K562 (cell line): ENCODE measurements around the gene CYP4B1. TPM values are rescaled to one million over a fixed set of nuclear protein-coding genes. Genes with fewer than 3 reads are reported as not detected.

Experiments
- ATAC-seq: fragments of 200-7000 bp; cut with Tn5 transposase; 3 replicates; pipeline ENCODE4 v1.9.1; 2020; ENCODE audit warnings: moderate library complexity
- BruUV-seq: library from RNA; stranded (reverse); fragments of 400-500 nt; replicated peaks from 2 replicates; lab custom pipeline; 2021; lab: Mats Ljungman, UMichigan
- CTCF ChIA-PET: fragments of 300-600 bp; formaldehyde crosslinking; extraction: SDS; loops from one replicate; lab custom pipeline; 2021; ENCODE audit warnings: low intra/inter-chr PET ratio; lab: Yijun Ruan, JAX
- POLR2A ChIA-PET: fragments of 300-600, 350-650 bp; sonication (Branson Sonifier 250); formaldehyde crosslinking; extraction: SDS; loops from one replicate; lab custom pipeline; 2021; ENCODE audit warnings: antibody characterized with exemption, inconsistent platforms; lab: Yijun Ruan, JAX
- DNase-seq, 4 experiments: peaks; one replicate each; pipeline versions ENCODE4 v3.0.0 to v3.0.0-alpha.2; 2011 to 2018; ENCODE audit warnings: low spot score in 3 of 4, mixed read lengths in 3 of 4; ENCODE audit errors: extremely low read depth in 1 of 4
- FAIRE-seq: peaks from 2 replicates; lab custom pipeline; 2011; peaks lifted over from hg19 to GRCh38; lab: Jason Lieb, UNC
- H2AFZ ChIP-seq: 2 replicates; pipeline ENCODE4 v1.6.0; 2011; ENCODE audit warnings: low read depth, low read length, control low read depth, inconsistent platforms
- H3K27ac ChIP-seq: fragments of 200-600 bp; 3 replicates; pipeline ENCODE4 v1.8.0; 2011; ENCODE audit warnings: low read depth, mild to moderate bottlenecking, control low read depth, inconsistent platforms, low read length, moderate library complexity, mixed read lengths; ENCODE audit errors: extremely low read depth
- H3K27me3 ChIP-seq, 2 experiments: fragments of 300-600 bp in 1 of 2; 2 replicates in 1 of 2; 3 replicates in 1 of 2; pipeline versions ENCODE4 v1.6.0 to v1.8.0; 2011; ENCODE audit warnings: inconsistent platforms in 2 of 2, low read length in 2 of 2, mild to moderate bottlenecking in 1 of 2, mixed read lengths in 1 of 2, moderate library complexity in 1 of 2; ENCODE audit not compliant: control insufficient read depth in 2 of 2, insufficient read depth in 2 of 2
- H3K36me3 ChIP-seq: fragments of 300-600 bp; 3 replicates; pipeline ENCODE4 v1.8.0; 2011; ENCODE audit warnings: mild to moderate bottlenecking, low read length, inconsistent platforms; ENCODE audit not compliant: control insufficient read depth, insufficient read depth
- H3K4me1 ChIP-seq, 2 experiments: fragments of 200-600 bp in 1 of 2; replicated peaks in 1 of 2; 2 replicates in 1 of 2; 3 replicates in 1 of 2; pipeline versions ENCODE4 v1.5.1 to v1.8.0; 2011; ENCODE audit warnings: inconsistent platforms in 2 of 2, low read length in 2 of 2, mild to moderate bottlenecking in 1 of 2, mixed read lengths in 1 of 2, moderate library complexity in 1 of 2; ENCODE audit not compliant: control insufficient read depth in 2 of 2, insufficient read depth in 2 of 2
- H3K4me2 ChIP-seq: 2 replicates; pipeline ENCODE4 v1.6.1; 2011; ENCODE audit warnings: low read length, control low read depth, inconsistent platforms, mixed read lengths; ENCODE audit not compliant: insufficient read depth
- H3K4me3 ChIP-seq: fragments of 200-600 bp; sonication (generic), shearing (Covaris generic); 2 replicates; pipeline ENCODE4 v1.5.1; 2016; ENCODE audit warnings: control low read depth, inconsistent platforms
- H3K79me2 ChIP-seq: fragments of 200-600 bp; 3 replicates; pipeline ENCODE4 v1.8.0; 2011; ENCODE audit warnings: low read length, inconsistent platforms; ENCODE audit not compliant: control insufficient read depth, insufficient read depth
- H3K9ac ChIP-seq, 2 experiments: 2 replicates each; pipeline versions ENCODE4 v1.6.0 to v1.6.1; 2011; ENCODE audit warnings: low read depth in 2 of 2, low read length in 2 of 2, control low read depth in 1 of 2, inconsistent platforms in 1 of 2, mild to moderate bottlenecking in 1 of 2, mixed read lengths in 1 of 2; ENCODE audit not compliant: insufficient read depth in 1 of 2
- H3K9me1 ChIP-seq: one replicate; pipeline ENCODE4 v1.6.0; 2011; ENCODE audit warnings: inconsistent platforms, mild to moderate bottlenecking, low read length, moderate library complexity; ENCODE audit not compliant: control insufficient read depth, insufficient read depth
- H3K9me3 ChIP-seq: replicated peaks from 2 replicates; pipeline ENCODE4 v1.5.1; 2011; ENCODE audit warnings: low read depth, low read length, inconsistent platforms; ENCODE audit not compliant: control insufficient read depth, insufficient read depth
- H4K20me1 ChIP-seq: replicated peaks from 2 replicates; pipeline ENCODE4 v1.6.1; 2011; ENCODE audit warnings: low read length, inconsistent platforms, mixed read lengths; ENCODE audit not compliant: control insufficient read depth, insufficient read depth
- ARHGAP35 ChIP-seq: fragments of 450-650 bp; IDR thresholded peaks from 2 replicates; pipeline ENCODE4 v1.6.1; 2018; ENCODE audit not compliant: partially characterized antibody
- BCL6 ChIP-seq: fragments of 250-450 bp; sonication (Bioruptor Pico); IDR thresholded peaks from 2 replicates; pipeline ENCODE4 v1.4.0; 2020
- DMBX1 ChIP-seq: fragments of 250-450 bp; sonication (Bioruptor Pico); IDR thresholded peaks from 2 replicates; pipeline ENCODE4 v1.8.0; 2022; ENCODE audit warnings: inconsistent platforms, mild to moderate bottlenecking, moderate library complexity, borderline replicate concordance
- ELF1 ChIP-seq: fragments of 200-800 bp; sonication (Bioruptor generic); IDR thresholded peaks from 2 replicates; pipeline ENCODE4 v1.6.1; 2016; ENCODE audit warnings: missing genetic modification characterization, missing compliant biosample characterization
- IFI16 ChIP-seq: fragments of 250-450 bp; sonication (Bioruptor Pico); IDR thresholded peaks from 2 replicates; pipeline ENCODE4 v2.1.2; 2022; ENCODE audit warnings: mild to moderate bottlenecking, inconsistent platforms
- KDM4B ChIP-seq, 2 experiments: fragments of 450-650 bp in 1 of 2; sonication (generic) in 1 of 2; IDR thresholded peaks; 2 replicates each; pipeline ENCODE4 v1.6.1; 2016 to 2017; ENCODE audit warnings: borderline replicate concordance in 2 of 2, antibody characterized with exemption in 1 of 2, low read depth in 1 of 2, mild to moderate bottlenecking in 1 of 2
- NCOA2 ChIP-seq, 2 experiments: fragments of 450-650 bp; IDR thresholded peaks; 2 replicates each; pipeline ENCODE4 v1.6.1; 2018; ENCODE audit warnings: mild to moderate bottlenecking in 2 of 2, moderate library complexity in 1 of 2; ENCODE audit not compliant: partially characterized antibody in 2 of 2
- POLR2B ChIP-seq: fragments of 450-650 bp; IDR thresholded peaks from 2 replicates; pipeline ENCODE4 v1.6.1; 2018; ENCODE audit warnings: low read depth; ENCODE audit not compliant: partially characterized antibody
- PRPF4 ChIP-seq: fragments of 200-400 bp; formaldehyde crosslinking; IDR thresholded peaks from one replicate; pipeline ENCODE4 v1.6.1; 2017; ENCODE audit warnings: low read length, low read depth, mild to moderate bottlenecking; ENCODE audit not compliant: insufficient read depth, poor library complexity, severe bottlenecking
- PTTG1 ChIP-seq: fragments of 450-650 bp; IDR thresholded peaks from 2 replicates; pipeline ENCODE4 v1.6.1; 2016; ENCODE audit warnings: low read depth, mild to moderate bottlenecking, missing genetic modification characterization, missing compliant biosample characterization
- RNF2 ChIP-seq: sonication (generic); IDR thresholded peaks from 2 replicates; pipeline ENCODE4 v1.6.1; 2016
- ZNF121 ChIP-seq: sonication (generic); formaldehyde crosslinking; conservative IDR thresholded peaks from 2 replicates; pipeline ENCODE4 v1.8.0; 2022; ENCODE audit warnings: missing genetic modification reagents
- WGBS: fragments of 100-300 bp; shearing (Covaris generic); methylation state at CpG from one replicate; pipeline ENCODE4 v1.1.6; 2016; ENCODE audit warnings: low coverage, mixed read lengths; ENCODE audit not compliant: insufficient coverage; ENCODE audit errors: missing lambda C conversion rate; 5-methylcytosine and 5-hydroxymethylcytosine counted together
- in situ Hi-C: fragments of 300-500 bp; cut with MboI; formaldehyde crosslinking; loops from 4 replicates; pipeline ENCODE4 v1.15.0; 2018; ENCODE audit warnings: inconsistent platforms, mixed read lengths
- intact Hi-C: fragments of 100-400 bp; cut with micrococcal nuclease; formaldehyde crosslinking; loops from 2 replicates; pipeline ENCODE4 v1.14.2; 2022
- polyA plus RNA-seq, 8 experiments: library from polyadenylated mRNA; depleted of rRNA in 4 of 8; stranded (reverse) in 5 of 8; unstranded in 3 of 8; fragments of >200 nt; fragmentation: Nextera tagmentation in 2 of 8; fragmentation: Illumina TruSeq in 1 of 8; extraction: Ambion mirVana in 2 of 8; extraction: Trizol in 1 of 8; gene quantifications; 2 replicates each; pipeline versions ENCODE4 v1.2.1 to v1.2.3, GENCODE V29; 2011 to 2014; ENCODE audit warnings: inconsistent platforms in 1 of 8, missing spikeins in 1 of 8
- total RNA-seq, 7 experiments: library from RNA; depleted of rRNA in 6 of 7; stranded (reverse); fragments of >200 nt in 6 of 7; fragmentation: Illumina TruSeq in 2 of 7; extraction: Trizol in 2 of 7; gene quantifications; 2 replicates each; pipeline versions ENCODE4 v1.2.1 to v1.2.3, GENCODE V29; 2011 to 2021; ENCODE audit warnings: low replicate concordance in 1 of 7
- TF ChIP-seq, protein P1 (sequence below): fragments of 250-450 bp; sonication (Bioruptor Pico); IDR thresholded peaks from 2 replicates; pipeline ENCODE4 v1.8.0; 2022; ENCODE audit warnings: inconsistent platforms
- TF ChIP-seq, protein P2 (sequence below): fragments of 250-450 bp; sonication (Bioruptor Pico); IDR thresholded peaks from 2 replicates; pipeline ENCODE4 v1.9.0; 2021; ENCODE audit warnings: mild to moderate bottlenecking, inconsistent platforms
- TF ChIP-seq, protein P3 (sequence below): sonication (generic); formaldehyde crosslinking; IDR thresholded peaks from 2 replicates; pipeline ENCODE4 v1.8.0; 2022; ENCODE audit warnings: missing genetic modification reagents, mild to moderate bottlenecking, moderate library complexity, borderline replicate concordance
- TF ChIP-seq, protein P4 (sequence below): sonication (generic); formaldehyde crosslinking; IDR thresholded peaks from 2 replicates; pipeline ENCODE4 v1.8.1; 2023; ENCODE audit warnings: mild to moderate bottlenecking, missing genetic modification reagents

The CYP4B1 gene
- total and polyA plus RNA-seq, 9 of the 15 experiments (the other 6 are each of a cell fraction or from before 2014, with no cell fraction given), result 0.69 TPM; not detected in 8

DNA sequence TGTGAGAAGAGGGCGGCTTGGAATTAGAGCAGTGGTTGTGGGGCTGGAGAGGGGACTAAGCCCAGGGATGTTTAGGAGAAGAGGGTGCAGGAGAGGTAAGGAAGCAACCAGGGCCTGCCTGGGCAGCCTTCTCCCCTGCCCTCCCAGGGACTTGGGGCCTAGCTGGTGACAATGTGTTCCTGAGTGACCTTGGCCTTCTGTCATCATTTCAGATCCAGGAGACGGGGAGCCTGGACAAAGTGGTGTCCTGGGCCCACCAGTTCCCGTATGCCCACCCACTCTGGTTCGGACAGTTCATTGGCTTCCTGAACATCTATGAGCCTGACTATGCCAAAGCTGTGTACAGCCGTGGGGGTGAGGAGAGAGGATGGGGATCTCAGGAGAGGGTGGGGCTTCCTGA, 11.8 kb downstream of the CYP4B1 start:
- in situ Hi-C loops (no loop called here), intact Hi-C loops (no loop called here)
- Histone ChIP-seq H4K20me1 (peaks cover 6% of the 10 kb centered on the region; the same call in 1 of the 2 replicates), H2AFZ (no peak overlapping the region), H3K27me3 (peaks cover 2 to 22% of the 10 kb centered on the region in 2 experiments; a peak in 4 of 5 replicates), H3K9me1 (no peaks in the 10 kb centered on the region), H3K4me2 (no peak overlapping the region), H3K9me3 (no peaks in the 10 kb centered on the region), H3K4me1 (no peaks in the 10 kb centered on the region), H3K9ac (no peak overlapping the region), H3K79me2 (no peaks in the 10 kb centered on the region), H3K4me3 (no peak overlapping the region), H3K36me3 (no peaks in the 10 kb centered on the region), H3K27ac (no peak overlapping the region)
- ChIA-PET CTCF (no interaction called here), POLR2A (interaction anchor here (0.6 kb wide), 1 partner anchor 47 kb away, joined by 3 read pairs; no protein-coding TSS in a partner anchor)
- FAIRE-seq (no peak), DNase-seq (no peak), ATAC-seq (no peak)
- TF ChIP-seq, protein P1, sequence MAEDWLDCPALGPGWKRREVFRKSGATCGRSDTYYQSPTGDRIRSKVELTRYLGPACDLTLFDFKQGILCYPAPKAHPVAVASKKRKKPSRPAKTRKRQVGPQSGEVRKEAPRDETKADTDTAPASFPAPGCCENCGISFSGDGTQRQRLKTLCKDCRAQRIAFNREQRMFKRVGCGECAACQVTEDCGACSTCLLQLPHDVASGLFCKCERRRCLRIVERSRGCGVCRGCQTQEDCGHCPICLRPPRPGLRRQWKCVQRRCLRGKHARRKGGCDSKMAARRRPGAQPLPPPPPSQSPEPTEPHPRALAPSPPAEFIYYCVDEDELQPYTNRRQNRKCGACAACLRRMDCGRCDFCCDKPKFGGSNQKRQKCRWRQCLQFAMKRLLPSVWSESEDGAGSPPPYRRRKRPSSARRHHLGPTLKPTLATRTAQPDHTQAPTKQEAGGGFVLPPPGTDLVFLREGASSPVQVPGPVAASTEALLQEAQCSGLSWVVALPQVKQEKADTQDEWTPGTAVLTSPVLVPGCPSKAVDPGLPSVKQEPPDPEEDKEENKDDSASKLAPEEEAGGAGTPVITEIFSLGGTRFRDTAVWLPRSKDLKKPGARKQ (CRISPR knock-in tag), result no peak
- TF ChIP-seq NCOA2 (IDR thresholded peaks at IDR 0.05; ENCODE audit: partially characterized antibody in 2 of 2) (no peak), IFI16 (CRISPR knock-in tag) (no peak), KDM4B (IDR thresholded peaks at IDR 0.05; ENCODE audit: borderline replicate concordance in 2 of 2, low read depth in 1 of 2) (no peak), POLR2B (no peak), ELF1 (tag) (no peak), PTTG1 (tag) (no peak), ARHGAP35 (no peak), RNF2 (no peak), ZNF121 (CRISPR knock-in tag) (no peak), BCL6 (no peak), DMBX1 (no peak), PRPF4 (no peak)
- TF ChIP-seq, protein P2, sequence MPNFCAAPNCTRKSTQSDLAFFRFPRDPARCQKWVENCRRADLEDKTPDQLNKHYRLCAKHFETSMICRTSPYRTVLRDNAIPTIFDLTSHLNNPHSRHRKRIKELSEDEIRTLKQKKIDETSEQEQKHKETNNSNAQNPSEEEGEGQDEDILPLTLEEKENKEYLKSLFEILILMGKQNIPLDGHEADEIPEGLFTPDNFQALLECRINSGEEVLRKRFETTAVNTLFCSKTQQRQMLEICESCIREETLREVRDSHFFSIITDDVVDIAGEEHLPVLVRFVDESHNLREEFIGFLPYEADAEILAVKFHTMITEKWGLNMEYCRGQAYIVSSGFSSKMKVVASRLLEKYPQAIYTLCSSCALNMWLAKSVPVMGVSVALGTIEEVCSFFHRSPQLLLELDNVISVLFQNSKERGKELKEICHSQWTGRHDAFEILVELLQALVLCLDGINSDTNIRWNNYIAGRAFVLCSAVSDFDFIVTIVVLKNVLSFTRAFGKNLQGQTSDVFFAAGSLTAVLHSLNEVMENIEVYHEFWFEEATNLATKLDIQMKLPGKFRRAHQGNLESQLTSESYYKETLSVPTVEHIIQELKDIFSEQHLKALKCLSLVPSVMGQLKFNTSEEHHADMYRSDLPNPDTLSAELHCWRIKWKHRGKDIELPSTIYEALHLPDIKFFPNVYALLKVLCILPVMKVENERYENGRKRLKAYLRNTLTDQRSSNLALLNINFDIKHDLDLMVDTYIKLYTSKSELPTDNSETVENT (CRISPR knock-in tag), result no peak
- TF ChIP-seq, protein P3, sequence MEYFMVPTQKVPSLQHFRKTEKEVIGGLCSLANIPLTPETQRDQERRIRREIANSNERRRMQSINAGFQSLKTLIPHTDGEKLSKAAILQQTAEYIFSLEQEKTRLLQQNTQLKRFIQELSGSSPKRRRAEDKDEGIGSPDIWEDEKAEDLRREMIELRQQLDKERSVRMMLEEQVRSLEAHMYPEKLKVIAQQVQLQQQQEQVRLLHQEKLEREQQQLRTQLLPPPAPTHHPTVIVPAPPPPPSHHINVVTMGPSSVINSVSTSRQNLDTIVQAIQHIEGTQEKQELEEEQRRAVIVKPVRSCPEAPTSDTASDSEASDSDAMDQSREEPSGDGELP (CRISPR knock-in tag), result no peak
- TF ChIP-seq, protein P4, sequence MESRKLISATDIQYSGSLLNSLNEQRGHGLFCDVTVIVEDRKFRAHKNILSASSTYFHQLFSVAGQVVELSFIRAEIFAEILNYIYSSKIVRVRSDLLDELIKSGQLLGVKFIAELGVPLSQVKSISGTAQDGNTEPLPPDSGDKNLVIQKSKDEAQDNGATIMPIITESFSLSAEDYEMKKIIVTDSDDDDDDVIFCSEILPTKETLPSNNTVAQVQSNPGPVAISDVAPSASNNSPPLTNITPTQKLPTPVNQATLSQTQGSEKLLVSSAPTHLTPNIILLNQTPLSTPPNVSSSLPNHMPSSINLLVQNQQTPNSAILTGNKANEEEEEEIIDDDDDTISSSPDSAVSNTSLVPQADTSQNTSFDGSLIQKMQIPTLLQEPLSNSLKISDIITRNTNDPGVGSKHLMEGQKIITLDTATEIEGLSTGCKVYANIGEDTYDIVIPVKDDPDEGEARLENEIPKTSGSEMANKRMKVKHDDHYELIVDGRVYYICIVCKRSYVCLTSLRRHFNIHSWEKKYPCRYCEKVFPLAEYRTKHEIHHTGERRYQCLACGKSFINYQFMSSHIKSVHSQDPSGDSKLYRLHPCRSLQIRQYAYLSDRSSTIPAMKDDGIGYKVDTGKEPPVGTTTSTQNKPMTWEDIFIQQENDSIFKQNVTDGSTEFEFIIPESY (CRISPR knock-in tag), result no peak
- BruUV-seq, result no TSS peak
- WGBS, result 1% methylated on average over 5 of the region's 5 CpGs
